GM10266 (cell line): ENCODE measurements around the gene USP12.
A peak's percentile ranks its signal among the peaks of the same experiment; 100 is the strongest.
"Not testable (repeated sequence)": the region's sequence is repeated elsewhere in the genome, so short reads cannot be mapped to it uniquely, and the experiment has no call there.

Experiments
- DNase-seq: peaks from one replicate; pipeline ENCODE4 v3.0.0; 2012; ENCODE audit errors: extremely low spot score
- TF ChIP-seq, protein P1 (sequence below): IDR thresholded peaks from 2 replicates; pipeline ENCODE4 v1.5.1; 2012; ENCODE audit warnings: mild to moderate bottlenecking, low read depth; ENCODE audit not compliant: control insufficient read depth, insufficient read depth; ENCODE audit errors: missing control alignments

The USP12 gene

GRCh38 chr13:27147530-27148170 is 24.0 kb downstream of the USP12 start:
- TF ChIP-seq, protein P1, sequence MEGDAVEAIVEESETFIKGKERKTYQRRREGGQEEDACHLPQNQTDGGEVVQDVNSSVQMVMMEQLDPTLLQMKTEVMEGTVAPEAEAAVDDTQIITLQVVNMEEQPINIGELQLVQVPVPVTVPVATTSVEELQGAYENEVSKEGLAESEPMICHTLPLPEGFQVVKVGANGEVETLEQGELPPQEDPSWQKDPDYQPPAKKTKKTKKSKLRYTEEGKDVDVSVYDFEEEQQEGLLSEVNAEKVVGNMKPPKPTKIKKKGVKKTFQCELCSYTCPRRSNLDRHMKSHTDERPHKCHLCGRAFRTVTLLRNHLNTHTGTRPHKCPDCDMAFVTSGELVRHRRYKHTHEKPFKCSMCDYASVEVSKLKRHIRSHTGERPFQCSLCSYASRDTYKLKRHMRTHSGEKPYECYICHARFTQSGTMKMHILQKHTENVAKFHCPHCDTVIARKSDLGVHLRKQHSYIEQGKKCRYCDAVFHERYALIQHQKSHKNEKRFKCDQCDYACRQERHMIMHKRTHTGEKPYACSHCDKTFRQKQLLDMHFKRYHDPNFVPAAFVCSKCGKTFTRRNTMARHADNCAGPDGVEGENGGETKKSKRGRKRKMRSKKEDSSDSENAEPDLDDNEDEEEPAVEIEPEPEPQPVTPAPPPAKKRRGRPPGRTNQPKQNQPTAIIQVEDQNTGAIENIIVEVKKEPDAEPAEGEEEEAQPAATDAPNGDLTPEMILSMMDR, result no peak
- peak; percentile 49 for DNase-seq

- DNase-seq, result no peak
- TF ChIP-seq, protein P1, result no peak
These were observed 29.9 kb downstream of the USP12 start for GRCh38 chr13:27141746-27142145.

DNA sequence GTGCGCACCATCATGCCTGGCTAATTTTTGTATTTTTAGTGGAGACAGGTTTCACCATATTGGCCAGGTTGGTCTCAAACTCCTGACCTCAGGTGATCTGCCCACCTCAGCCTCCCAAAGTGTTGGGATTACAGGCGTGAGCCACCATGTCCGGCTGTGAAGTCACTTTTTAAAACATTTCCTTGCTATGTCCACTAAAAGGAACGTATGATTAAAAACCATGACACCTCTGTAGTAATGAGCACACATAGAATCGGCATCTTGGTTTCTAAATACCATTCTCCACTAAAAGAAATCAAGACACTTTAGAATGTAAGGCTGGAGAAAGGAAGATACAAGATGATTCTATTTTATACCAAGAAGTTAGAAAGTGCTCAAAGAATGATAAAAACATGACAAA is 30.5 kb downstream of the USP12 start:
- DNase-seq, result not testable (repeated sequence)

- TF ChIP-seq, protein P1, result no peak
- DNase-seq, result no peak
These were observed 31.6 kb downstream of the USP12 start for GRCh38 chr13:27140060-27140459.

- TF ChIP-seq, protein P1, result no peak
- DNase-seq, result no peak
These were observed 32.0 kb downstream of the USP12 start for GRCh38 chr13:27139565-27139964.

DNA sequence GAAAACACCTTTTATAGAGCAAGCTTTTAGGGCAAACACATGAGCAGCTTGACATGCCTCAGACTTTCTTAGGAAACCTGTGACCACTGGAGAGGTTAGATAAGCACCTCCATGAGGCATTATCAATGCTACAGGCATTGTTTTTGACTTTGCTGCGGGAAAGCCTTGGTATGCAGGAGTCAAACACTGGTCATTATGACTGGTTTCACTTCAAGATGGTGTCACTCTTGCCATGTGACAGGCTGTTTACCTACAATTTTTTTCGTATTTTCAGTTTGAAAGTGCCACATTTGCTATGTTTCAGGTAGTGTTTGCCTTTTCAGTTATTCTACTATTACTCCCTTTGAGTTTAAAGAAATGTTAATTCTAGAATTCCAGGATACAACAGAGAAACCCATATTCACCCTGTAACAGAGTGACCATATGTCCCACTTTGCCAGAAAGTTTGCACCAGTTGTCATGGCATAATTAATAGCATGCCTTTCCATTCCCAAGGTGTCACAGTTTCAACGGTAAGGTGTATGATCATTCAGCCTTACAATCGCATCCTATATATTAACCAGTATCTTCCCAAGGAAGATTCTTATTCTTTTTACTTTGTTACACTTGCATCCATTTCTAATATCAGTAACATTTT is 33.0 kb downstream of the USP12 start:
- DNase-seq, result no peak

GRCh38 chr13:27137759-27138158 is 33.9 kb downstream of the USP12 start:
- DNase-seq, result no peak
- TF ChIP-seq, protein P1, result no peak

More for the DNA sequence above, 33.0 kb downstream of the USP12 start:
- TF ChIP-seq, protein P1, result no peak

DNA sequence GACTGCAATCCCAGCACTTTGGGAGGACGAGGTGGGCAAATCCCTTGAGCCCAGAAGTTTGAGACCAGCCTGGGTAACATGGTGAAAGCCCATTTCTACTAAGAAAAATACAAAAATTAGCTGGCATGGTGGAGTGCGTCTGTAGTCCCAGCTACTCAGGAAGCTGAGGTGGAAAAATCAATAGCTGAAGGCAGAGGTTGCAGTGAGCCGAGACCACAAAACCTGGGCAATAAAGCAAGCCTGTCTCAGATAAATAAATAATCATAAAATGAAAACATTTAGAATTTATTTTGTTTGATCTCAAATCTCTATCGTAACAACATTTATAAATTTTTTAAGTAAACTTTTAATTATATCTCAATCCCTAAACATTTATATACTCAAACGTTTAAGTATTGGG is 36.6 kb downstream of the USP12 start:
- DNase-seq, result no peak
- TF ChIP-seq, protein P1, result no peak
